Body of pancreas (tissue), 4 donors: ENCODE measurements around the gene UBQLN4. TPM values are rescaled to one million over a fixed set of nuclear protein-coding genes. Genes with fewer than 3 reads are reported as not detected.

Experiments used
- ATAC-seq: fragments of 150-250 bp; one replicate; pipeline ENCODE4 v1.9.1; 2016
- DNase-seq, 4 donors: peaks; one replicate each; pipeline ENCODE4 v3.0.0-alpha.2; 2019
- H3K27ac ChIP-seq, 4 donors: fragments of 200-600 bp; sonication (generic); 1 replicate in 3 of 4; 2 replicates in 1 of 4; pipeline versions ENCODE4 v1.5.1 to v1.6.1; 2016 to 2019; ENCODE audit warnings: mild to moderate bottlenecking in 1 of 4, mixed read lengths in 1 of 4, moderate library complexity in 1 of 4
- H3K27me3 ChIP-seq, 2 donors: fragments of 200-600 bp; sonication (generic); one replicate each; pipeline ENCODE4 v1.6.0; 2016; ENCODE audit warnings: mild to moderate bottlenecking in 1 of 2
- H3K36me3 ChIP-seq, 2 donors: fragments of 200-600 bp; sonication (generic); replicated peaks in 1 of 2; 2 replicates each; pipeline ENCODE4 v1.5.1; 2016; ENCODE audit warnings: low read depth in 2 of 2; ENCODE audit not compliant: insufficient read depth in 1 of 2
- H3K4me1 ChIP-seq: fragments of 200-600 bp; sonication (generic); one replicate; pipeline ENCODE4 v1.6.0; 2016
- H3K4me3 ChIP-seq, 2 donors: fragments of 200-600 bp; sonication (generic); 1 replicate in 1 of 2; 2 replicates in 1 of 2; pipeline ENCODE4 v1.5.1; 2016 to 2019
- H3K9me3 ChIP-seq, 3 donors: fragments of 200-600 bp; sonication (generic); 1 replicate in 2 of 3; 2 replicates in 1 of 3; pipeline ENCODE4 v1.5.1; 2016
- CTCF ChIP-seq, 7 experiments: fragments of 450-650 bp in 4 of 7; fragments of 200-600 bp in 3 of 7; sonication (generic) in 3 of 7; IDR thresholded peaks; one replicate each; pipeline ENCODE4 v1.5.1; 2016 to 2019; ENCODE audit warnings: antibody characterized with exemption in 7 of 7
- POLR2A ChIP-seq, 3 donors: fragments of 450-650 bp; IDR thresholded peaks; one replicate each; pipeline ENCODE4 v1.6.1; 2016; ENCODE audit warnings: antibody characterized with exemption in 3 of 3, mild to moderate bottlenecking in 2 of 3
- WGBS, 2 donors: methylation state at CpG; one replicate each; pipeline ENCODE4 v1.1.5; 2017; 5-methylcytosine and 5-hydroxymethylcytosine counted together
- intact Hi-C: fragments of 100-400 bp; cut with DNase I; formaldehyde crosslinking; loops from one replicate; pipeline ENCODE4 v1.15.1; 2023
- total RNA-seq, 2 donors: library from RNA; depleted of rRNA; stranded (reverse); fragments of >200 nt; gene quantifications; one replicate each; pipeline ENCODE4 v1.1.0, GENCODE V29; 2016

UBQLN4 gene
- total RNA-seq, 2 donors from 2014 or later, result 16.5 to 16.9 TPM

DNA sequence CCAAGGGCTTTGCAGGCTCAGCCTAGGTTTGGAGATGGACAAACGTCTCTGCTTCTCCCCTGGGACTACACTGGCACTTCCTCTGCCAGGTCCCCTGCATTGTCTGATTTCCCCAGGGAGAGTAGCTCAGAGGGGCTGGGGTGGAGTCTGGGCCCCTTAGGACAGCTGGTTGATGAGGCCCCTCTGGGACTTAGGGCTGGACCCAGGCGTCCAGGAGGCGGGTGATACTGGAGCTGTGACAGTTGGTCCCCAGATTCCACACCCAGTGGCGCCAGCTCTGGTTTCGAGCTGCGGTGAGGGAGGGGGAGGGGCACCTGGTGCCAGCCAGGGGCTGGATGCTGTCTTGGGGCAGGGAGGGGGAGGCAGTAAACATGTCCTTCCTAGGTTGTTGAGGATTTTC, 36.1 kb upstream of the UBQLN4 start:
- intact Hi-C loops, result loop anchor here (5.0 kb wide), 1 partner anchor 133 kb away; no protein-coding TSS in a partner anchor
- no peaks in the 10 kb centered on the region for H3K27me3 ChIP-seq
- WGBS, 2 donors, result 41 to 57% methylated on average over 4 to 6 of the region's 6 CpGs
- H3K9me3 ChIP-seq, result no peaks in the 10 kb centered on the region
- DNase-seq (no peak), ATAC-seq (no peak)
- H3K4me1 ChIP-seq, result peaks cover 10% of the 10 kb centered on the region
- no peak for TF ChIP-seq CTCF (IDR thresholded peaks at IDR 0.05)
- TF ChIP-seq POLR2A (IDR thresholded peaks at IDR 0.05), result no peak
- H3K4me3 ChIP-seq, result no peak overlapping the region
- no peaks in the 10 kb centered on the region for H3K36me3 ChIP-seq
- no peak overlapping the region for H3K27ac ChIP-seq

GRCh38 chr1:156086256-156086662, 32.7 kb upstream of the UBQLN4 start:
- no peak overlapping the region for H3K4me3 ChIP-seq
- H3K36me3 ChIP-seq, result no peaks in the 10 kb centered on the region
- peak overlapping the region in 3 of 4 donors; percentile 13 to 58 (median 54) for H3K27ac ChIP-seq
- no peaks in the 10 kb centered on the region for H3K27me3 ChIP-seq
- 0 to 20% methylated on average over 1 of the region's 1 CpG for WGBS, 2 donors
- peak; percentile 47 to 74 (median 70) for DNase-seq
- no peak for TF ChIP-seq CTCF (IDR thresholded peaks at IDR 0.05)
- peak in 1 of 3 donors; percentile 21 for TF ChIP-seq POLR2A (IDR thresholded peaks at IDR 0.05)
- intact Hi-C loops, result no loop called here
- peak; percentile 50 for ATAC-seq
- H3K9me3 ChIP-seq, result no peaks in the 10 kb centered on the region
- peaks cover 27% of the 10 kb centered on the region for H3K4me1 ChIP-seq

- TF ChIP-seq POLR2A (IDR thresholded peaks at IDR 0.05) (no peak), CTCF (IDR thresholded peaks at IDR 0.05) (no peak)
- DNase-seq, result no peak
- Histone ChIP-seq H3K36me3 (no peaks in the 10 kb centered on the region), H3K27me3 (no peaks in the 10 kb centered on the region), H3K4me3 (no peak overlapping the region), H3K9me3 (no peaks in the 10 kb centered on the region), H3K4me1 (peaks cover 24% of the 10 kb centered on the region), H3K27ac (no peak overlapping the region)
- no peak for ATAC-seq
- 56 to 57% methylated on average over 7 of the region's 7 CpGs for WGBS, 2 donors
- intact Hi-C loops, result no loop called here
Observed at GRCh38 chr1:156083800-156084790, 30.5 kb upstream of the UBQLN4 start.

DNA sequence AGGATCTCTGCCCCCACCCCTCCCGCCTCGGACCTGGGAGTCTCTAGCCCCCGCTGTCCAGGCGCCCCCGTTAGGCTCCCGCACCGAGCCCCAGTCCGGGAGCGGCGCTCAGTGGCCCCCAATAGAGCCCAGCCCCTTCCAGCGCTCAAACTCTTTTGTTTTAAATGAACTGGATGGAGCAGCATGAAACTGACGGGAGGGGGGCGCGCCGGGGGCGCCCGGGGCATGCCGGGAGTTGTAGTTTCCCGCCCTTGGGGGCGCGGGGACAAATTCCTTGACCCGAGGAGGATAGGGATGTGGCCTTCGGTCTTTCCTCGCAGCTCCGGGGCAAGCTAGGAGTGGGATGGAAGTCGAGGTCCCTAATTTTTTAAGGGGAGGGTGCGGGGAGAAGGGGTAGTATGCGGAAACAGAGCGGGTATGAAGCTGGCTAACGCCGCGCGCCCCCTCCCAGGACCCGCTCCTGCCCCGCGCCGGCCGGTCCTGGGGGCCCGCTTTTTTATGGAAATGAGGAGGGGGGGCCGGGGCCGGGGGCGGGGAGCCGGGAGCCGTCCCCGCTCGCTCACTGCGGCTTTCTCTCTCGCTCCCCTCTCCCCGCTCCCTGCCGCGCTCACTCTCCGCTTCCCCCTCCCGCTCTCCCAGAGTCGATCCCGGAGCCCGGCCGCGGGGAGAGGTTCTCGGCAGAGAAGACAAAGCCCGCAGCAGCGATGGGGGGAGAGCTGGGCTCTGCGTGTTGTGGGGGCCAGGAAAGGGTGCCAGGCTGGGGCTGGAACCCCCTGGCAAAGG, 28.9 kb upstream of the UBQLN4 start, which contains the start of gene MEX3A:
Gene MEX3A, minus strand, starts transcription at position 157 of the 783 bp plus-strand sequence. CDS start 467 bp downstream, outside the sequence.
- peak; percentile 83 for ATAC-seq
- Histone ChIP-seq H3K27me3 (no peaks in the 10 kb centered on the region), H3K9me3 (no peaks in the 10 kb centered on the region), H3K4me3 (peak within 1 kb of the TSS; percentile 50 to 93), H3K27ac (peak within 1 kb of the TSS in 3 of 4 donors; percentile 28 to 62 (median 30)), H3K36me3 (no peaks in the 10 kb centered on the region), H3K4me1 (peaks cover 24% of the 10 kb centered on the region)
- no peak for TF ChIP-seq CTCF (IDR thresholded peaks at IDR 0.05)
- peak in 2 of 3 donors; percentile 8 to 29 for TF ChIP-seq POLR2A (IDR thresholded peaks at IDR 0.05)
- peak; percentile 61 to 74 (median 70) for DNase-seq
- intact Hi-C loops, result no loop called here
- 0 to 3% methylated on average over 20 to 56 of the region's 62 CpGs for WGBS, 2 donors
